ENCODE results near the gene ENO1. TPM values are rescaled to one million over a fixed set of nuclear protein-coding genes. Genes with fewer than 3 reads are reported as not detected.

The ENO1 gene
- total RNA-seq, 2 experiments from 2014 or later = 3,150 to 3,216 TPM

- H3K9me3 Mint-ChIP-seq (ENCODE audit: insufficient read depth) = no peaks in the 10 kb centered on the region
- ATAC-seq (no peak), DNase-seq (no peak)
- peak overlapping the region; percentile 71 for H3K27ac Mint-ChIP-seq
- CTCF ChIA-PET = interaction anchor here (0.9 to 2.9 kb wide), 5 partner anchors 9 to 134 kb away, joined by 3 to 14 read pairs (median 7); no protein-coding TSS in a partner anchor
- peak overlapping the region; percentile 97 for H3K4me3 Mint-ChIP-seq
- peaks cover 87% of the 10 kb centered on the region for H3K4me1 Mint-ChIP-seq (ENCODE audit: low read depth)
- POLR2A ChIA-PET = interaction anchor here (0.9 to 2.4 kb wide), 5 partner anchors 8 to 118 kb away, joined by 3 to 14 read pairs (median 4); partner anchors contain the start of gene ENO1
- peaks cover 91% of the 10 kb centered on the region for H3K36me3 Mint-ChIP-seq (ENCODE audit: low read depth)
- no peaks in the 10 kb centered on the region for H3K27me3 Mint-ChIP-seq (ENCODE audit: low read depth)
Observed at GRCh38 chr1:8870616-8871538, 7.6 kb downstream of the ENO1 start.

GRCh38 chr1:8870103-8870502 is 8.4 kb downstream of the ENO1 start:
- Mint-ChIP-seq H3K9me3 (ENCODE audit: insufficient read depth) (no peaks in the 10 kb centered on the region), H3K27ac (no peak overlapping the region), H3K4me3 (peak overlapping the region; percentile 15), H3K4me1 (ENCODE audit: low read depth) (peaks cover 86% of the 10 kb centered on the region), H3K36me3 (ENCODE audit: low read depth) (peaks cover 90% of the 10 kb centered on the region), H3K27me3 (ENCODE audit: low read depth) (no peaks in the 10 kb centered on the region)
- ATAC-seq (no peak), DNase-seq (no peak)
- POLR2A ChIA-PET = interaction anchor here (1.1 to 2.4 kb wide), 3 partner anchors 8 to 11 kb away, joined by 3 to 14 read pairs (median 9); partner anchors contain the start of gene ENO1
- CTCF ChIA-PET = interaction anchor here (0.9 to 2.9 kb wide), 3 partner anchors 11 to 198 kb away, joined by 3 to 14 read pairs (median 7); no protein-coding TSS in a partner anchor

GRCh38 chr1:8867878-8868567 is 10.5 kb downstream of the ENO1 start:
- DNase-seq (no peak), ATAC-seq (no peak)
- peak overlapping the region; percentile 56 for H3K27ac Mint-ChIP-seq
- no peaks in the 10 kb centered on the region for H3K27me3 Mint-ChIP-seq (ENCODE audit: low read depth)
- no peaks in the 10 kb centered on the region for H3K9me3 Mint-ChIP-seq (ENCODE audit: insufficient read depth)
- H3K4me3 Mint-ChIP-seq = no peak overlapping the region
- peaks cover 87% of the 10 kb centered on the region for H3K4me1 Mint-ChIP-seq (ENCODE audit: low read depth)
- ChIA-PET POLR2A (interaction anchor here (0.6 to 4.8 kb wide), 3 partner anchors 9 to 11 kb away, joined by 3 to 30 read pairs (median 6); partner anchors contain the start of gene ENO1), CTCF (interaction anchor here (1.0 to 12.1 kb wide), 4 partner anchors 9 to 137 kb away, joined by 3 to 155 read pairs (median 9); no protein-coding TSS in a partner anchor)
- H3K36me3 Mint-ChIP-seq (ENCODE audit: low read depth) = peaks cover 90% of the 10 kb centered on the region

GRCh38 chr1:8866792-8867415 is 11.6 kb downstream of the ENO1 start:
- ATAC-seq = no peak
- no peak for DNase-seq
- no peaks in the 10 kb centered on the region for H3K9me3 Mint-ChIP-seq (ENCODE audit: insufficient read depth)
- no peaks in the 10 kb centered on the region for H3K27me3 Mint-ChIP-seq (ENCODE audit: low read depth)
- H3K36me3 Mint-ChIP-seq (ENCODE audit: low read depth) = peaks cover 90% of the 10 kb centered on the region
- ChIA-PET POLR2A (interaction anchor here (0.8 to 4.8 kb wide), 5 partner anchors 8 to 48 kb away, joined by 3 to 30 read pairs (median 4); partner anchors contain the start of gene ENO1), CTCF (interaction anchor here (0.9 to 12.1 kb wide), 6 partner anchors 8 to 138 kb away, joined by 3 to 155 read pairs (median 4); partner anchors contain the start of gene ENO1)
- peak overlapping the region; percentile 19 for H3K4me3 Mint-ChIP-seq
- H3K27ac Mint-ChIP-seq = peak overlapping the region; percentile 72
- H3K4me1 Mint-ChIP-seq (ENCODE audit: low read depth) = peaks cover 87% of the 10 kb centered on the region

GRCh38 chr1:8866173-8866791 is 12.2 kb downstream of the ENO1 start:
- peaks cover 85% of the 10 kb centered on the region for H3K4me1 Mint-ChIP-seq (ENCODE audit: low read depth)
- CTCF ChIA-PET = interaction anchor here (0.9 to 12.1 kb wide), 6 partner anchors 13 to 138 kb away, joined by 3 to 155 read pairs (median 5); partner anchors contain the start of gene ENO1
- peak overlapping the region; percentile 19 for H3K4me3 Mint-ChIP-seq
- POLR2A ChIA-PET = interaction anchor here (0.8 to 4.8 kb wide), 6 partner anchors 7 to 87 kb away, joined by 3 to 30 read pairs (median 4); partner anchors contain the start of gene ENO1
- peak overlapping the region; percentile 72 for H3K27ac Mint-ChIP-seq
- peaks cover 90% of the 10 kb centered on the region for H3K36me3 Mint-ChIP-seq (ENCODE audit: low read depth)
- no peaks in the 10 kb centered on the region for H3K27me3 Mint-ChIP-seq (ENCODE audit: low read depth)
- ATAC-seq (peak; percentile 7), DNase-seq (no peak)
- no peaks in the 10 kb centered on the region for H3K9me3 Mint-ChIP-seq (ENCODE audit: insufficient read depth)

- ATAC-seq = no peak
- no peak for DNase-seq
- Mint-ChIP-seq H3K27me3 (ENCODE audit: low read depth) (no peaks in the 10 kb centered on the region), H3K4me3 (no peak overlapping the region), H3K9me3 (ENCODE audit: insufficient read depth) (no peaks in the 10 kb centered on the region), H3K36me3 (ENCODE audit: low read depth) (peaks cover 88% of the 10 kb centered on the region), H3K4me1 (ENCODE audit: low read depth) (peaks cover 85% of the 10 kb centered on the region), H3K27ac (no peak overlapping the region)
- POLR2A ChIA-PET = interaction anchor here (0.5 to 4.8 kb wide), 3 partner anchors 9 to 33 kb away, joined by 3 to 30 read pairs (median 4); partner anchors contain the start of gene ENO1
- CTCF ChIA-PET = interaction anchor here (1.1 to 12.1 kb wide), 4 partner anchors 13 to 140 kb away, joined by 3 to 155 read pairs (median 68); partner anchors contain the start of gene ENO1
Observed at GRCh38 chr1:8864713-8865344, 13.7 kb downstream of the ENO1 start.

- Mint-ChIP-seq H3K4me1 (ENCODE audit: low read depth) (peaks cover 85% of the 10 kb centered on the region), H3K36me3 (ENCODE audit: low read depth) (peaks cover 87% of the 10 kb centered on the region), H3K9me3 (ENCODE audit: insufficient read depth) (no peaks in the 10 kb centered on the region), H3K27me3 (ENCODE audit: low read depth) (no peaks in the 10 kb centered on the region), H3K27ac (peak overlapping the region; percentile 49), H3K4me3 (peak overlapping the region; percentile 8)
- no peak for DNase-seq
- CTCF ChIA-PET = interaction anchor here (1.2 to 12.1 kb wide), 5 partner anchors 9 to 141 kb away, joined by 3 to 155 read pairs (median 17); partner anchors contain the start of gene ENO1
- ATAC-seq = no peak
- POLR2A ChIA-PET = interaction anchor here (0.6 to 4.8 kb wide), 3 partner anchors 10 to 107 kb away, joined by 3 to 30 read pairs (median 6); partner anchors contain the start of gene ENO1
Observed at GRCh38 chr1:8863794-8864233, 14.7 kb downstream of the ENO1 start.

GRCh38 chr1:8863138-8863537 is 15.3 kb downstream of the ENO1 start:
- ATAC-seq = no peak
- no peaks in the 10 kb centered on the region for H3K27me3 Mint-ChIP-seq (ENCODE audit: low read depth)
- peak overlapping the region; percentile 70 for H3K27ac Mint-ChIP-seq
- no peak for DNase-seq
- peaks cover 88% of the 10 kb centered on the region for H3K4me1 Mint-ChIP-seq (ENCODE audit: low read depth)
- CTCF ChIA-PET = interaction anchor here (0.8 to 12.1 kb wide), 8 partner anchors 9 to 141 kb away, joined by 3 to 155 read pairs (median 6); partner anchors contain the start of gene ENO1
- no peak overlapping the region for H3K4me3 Mint-ChIP-seq
- H3K36me3 Mint-ChIP-seq (ENCODE audit: low read depth) = peaks cover 91% of the 10 kb centered on the region
- H3K9me3 Mint-ChIP-seq (ENCODE audit: insufficient read depth) = no peaks in the 10 kb centered on the region
- POLR2A ChIA-PET = interaction anchor here (0.8 to 1.3 kb wide), 5 partner anchors 11 to 41 kb away, joined by 3 to 6 read pairs (median 4); partner anchors contain the start of gene ENO1

- no peaks in the 10 kb centered on the region for H3K9me3 Mint-ChIP-seq (ENCODE audit: insufficient read depth)
- peaks cover 90% of the 10 kb centered on the region for H3K36me3 Mint-ChIP-seq (ENCODE audit: low read depth)
- CTCF ChIA-PET = interaction anchor here (0.8 to 12.1 kb wide), 15 partner anchors 10 to 408 kb away, joined by 3 to 155 read pairs (median 3); partner anchors contain the start of gene ENO1
- DNase-seq (peak; percentile 66), ATAC-seq (peak; percentile 41)
- peaks cover 87% of the 10 kb centered on the region for H3K4me1 Mint-ChIP-seq (ENCODE audit: low read depth)
- H3K27ac Mint-ChIP-seq = peak overlapping the region; percentile 70
- POLR2A ChIA-PET = interaction anchor here (0.8 to 1.3 kb wide), 4 partner anchors 12 to 41 kb away, joined by 3 to 4 read pairs (median 4); partner anchors contain the start of gene ENO1
- no peaks in the 10 kb centered on the region for H3K27me3 Mint-ChIP-seq (ENCODE audit: low read depth)
- no peak overlapping the region for H3K4me3 Mint-ChIP-seq
Observed at GRCh38 chr1:8862528-8862927, 16.0 kb downstream of the ENO1 start.

Data from activated CD8-positive, alpha-beta T cell treated with anti-CD3 and anti-CD28 coated beads, Interleukin-2, amount 10 ng/mL, durations not matched to agents 7 days and 5 days (primary cell).